Common myeloid progenitor, CD34-positive (primary cell): ENCODE measurements around the gene PDE11A.

Experiments
- CTCF ChIA-PET: fragments of 350-600 bp; sonication (Branson Sonifier 250); formaldehyde crosslinking; loops from one replicate; lab custom pipeline; 2021; ENCODE audit warnings: antibody characterized with exemption; lab: Charles Lee
- POLR2A ChIA-PET: fragments of 350-600 bp; sonication (Branson Sonifier 250); formaldehyde crosslinking; loops from one replicate; lab custom pipeline; 2021; ENCODE audit warnings: antibody characterized with exemption; lab: Charles Lee
- DNase-seq, 3 donors: peaks; one replicate each; pipeline versions ENCODE4 v3.0.0 to v3.0.0-alpha.2; 2013
- H3K27ac ChIP-seq, 2 experiments: 1 replicate in 1 of 2; 2 replicates in 1 of 2; pipeline ENCODE4 v1.7.0; 2013; ENCODE audit warnings: inconsistent platforms in 2 of 2, low read length in 2 of 2, mild to moderate bottlenecking in 2 of 2, low read depth in 1 of 2, moderate library complexity in 1 of 2; ENCODE audit not compliant: severe bottlenecking in 2 of 2, insufficient read depth in 1 of 2, poor library complexity in 1 of 2
- H3K27me3 ChIP-seq, 5 experiments: replicated peaks in 2 of 5; 1 replicate in 3 of 5; 2 replicates in 2 of 5; pipeline versions ENCODE4 v1.6.1 to v1.7.0; 2013; ENCODE audit warnings: low read length in 4 of 5, mild to moderate bottlenecking in 2 of 5, moderate library complexity in 2 of 5, inconsistent platforms in 1 of 5; ENCODE audit not compliant: insufficient read depth in 5 of 5, control insufficient read depth in 4 of 5
- H3K36me3 ChIP-seq, 4 experiments: 1 replicate in 2 of 4; 2 replicates in 2 of 4; pipeline versions ENCODE4 v1.6.1 to v1.7.0; 2013; ENCODE audit warnings: low read length in 3 of 4, control low read depth in 1 of 4, mild to moderate bottlenecking in 1 of 4; ENCODE audit not compliant: control insufficient read depth in 4 of 4, insufficient read depth in 4 of 4
- H3K4me1 ChIP-seq, 4 experiments: 1 replicate in 3 of 4; 2 replicates in 1 of 4; pipeline versions ENCODE4 v1.6.1 to v1.7.1; 2013; ENCODE audit warnings: low read length in 3 of 4, mild to moderate bottlenecking in 3 of 4, control low read depth in 1 of 4, inconsistent platforms in 1 of 4, moderate library complexity in 1 of 4; ENCODE audit not compliant: control insufficient read depth in 4 of 4, insufficient read depth in 4 of 4; ENCODE audit errors: control extremely low read depth in 1 of 4
- H3K4me3 ChIP-seq, 7 experiments: 1 replicate in 4 of 7; 2 replicates in 3 of 7; pipeline versions ENCODE4 v1.5.1 to v1.7.0; 2013; ENCODE audit warnings: mild to moderate bottlenecking in 7 of 7, low read length in 6 of 7, moderate library complexity in 6 of 7, inconsistent platforms in 2 of 7, low read depth in 2 of 7, control low read depth in 1 of 7; ENCODE audit not compliant: insufficient read depth in 4 of 7, control insufficient read depth in 1 of 7; ENCODE audit errors: extremely low read depth in 1 of 7
- H3K9me3 ChIP-seq, 5 experiments: 1 replicate in 4 of 5; 2 replicates in 1 of 5; pipeline versions ENCODE4 v1.6.1 to v1.7.1; 2013; ENCODE audit warnings: low read length in 4 of 5, mild to moderate bottlenecking in 2 of 5, inconsistent platforms in 1 of 5, low read depth in 1 of 5, moderate library complexity in 1 of 5; ENCODE audit not compliant: control insufficient read depth in 4 of 5, insufficient read depth in 2 of 5; ENCODE audit errors: control extremely low read depth in 1 of 5
- WGBS: methylation state at CpG from one replicate; pipeline ENCODE4 v1.1.5; 2013; ENCODE audit not compliant: insufficient coverage; 5-methylcytosine and 5-hydroxymethylcytosine counted together

PDE11A gene

GRCh38 chr2:177738461-177739235 is 333.9 kb downstream of the PDE11A start:
- WGBS = 60% methylated on average over 7 of the region's 7 CpGs
- H3K4me1 ChIP-seq = peaks cover 0 to 14% (median under 1%) of the 10 kb centered on the region in 4 experiments
- CTCF ChIA-PET = interaction anchor here (1.4 to 1.9 kb wide), 3 partner anchors 10 to 24 kb away, joined by 5 to 8 read pairs (median 6); no protein-coding TSS in a partner anchor
- H3K4me3 ChIP-seq = no peak overlapping the region
- H3K27me3 ChIP-seq = no peaks in the 10 kb centered on the region
- peak in 2 of 3 donors; percentile 42 to 65 for DNase-seq
- no peak overlapping the region for H3K27ac ChIP-seq
- POLR2A ChIA-PET = no interaction called here
- H3K9me3 ChIP-seq = peaks cover 0 to 5% (median 2%) of the 10 kb centered on the region in 5 experiments
- no peaks in the 10 kb centered on the region for H3K36me3 ChIP-seq

DNA sequence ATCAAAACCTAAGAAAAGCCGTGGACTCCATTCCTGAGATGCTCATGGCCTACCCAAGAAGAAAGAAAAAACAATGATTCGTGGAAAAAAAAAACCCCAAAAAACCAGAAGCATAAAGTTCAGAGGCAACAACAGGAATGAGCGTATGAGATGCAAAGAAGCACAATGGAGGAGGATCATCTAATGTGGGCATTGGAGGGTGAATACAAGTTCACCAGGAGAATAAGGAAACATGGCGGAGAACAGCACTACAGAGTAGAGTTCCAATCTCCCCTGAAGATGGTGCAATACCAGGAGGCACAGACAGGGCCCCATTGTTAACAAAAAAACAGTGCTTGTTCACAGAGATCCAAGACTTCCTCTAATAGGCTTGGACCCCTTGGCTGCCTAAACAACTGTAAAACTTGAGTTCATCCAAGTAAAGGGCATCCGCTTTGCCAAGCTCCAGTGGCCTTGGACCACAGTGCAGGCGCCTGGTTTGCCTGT is 337.2 kb downstream of the PDE11A start:
- H3K27ac ChIP-seq = no peak overlapping the region
- H3K36me3 ChIP-seq = no peaks in the 10 kb centered on the region
- no peaks in the 10 kb centered on the region for H3K9me3 ChIP-seq
- no peaks in the 10 kb centered on the region for H3K27me3 ChIP-seq
- WGBS = 96% methylated on average over 6 of the region's 6 CpGs
- POLR2A ChIA-PET = no interaction called here
- H3K4me3 ChIP-seq = no peak overlapping the region
- no peak for DNase-seq
- peaks cover 0 to 16% (median under 1%) of the 10 kb centered on the region in 4 experiments for H3K4me1 ChIP-seq
- CTCF ChIA-PET = interaction anchor here (1.2 kb wide), 1 partner anchor 27 kb away, joined by 3 read pairs; no protein-coding TSS in a partner anchor

DNA sequence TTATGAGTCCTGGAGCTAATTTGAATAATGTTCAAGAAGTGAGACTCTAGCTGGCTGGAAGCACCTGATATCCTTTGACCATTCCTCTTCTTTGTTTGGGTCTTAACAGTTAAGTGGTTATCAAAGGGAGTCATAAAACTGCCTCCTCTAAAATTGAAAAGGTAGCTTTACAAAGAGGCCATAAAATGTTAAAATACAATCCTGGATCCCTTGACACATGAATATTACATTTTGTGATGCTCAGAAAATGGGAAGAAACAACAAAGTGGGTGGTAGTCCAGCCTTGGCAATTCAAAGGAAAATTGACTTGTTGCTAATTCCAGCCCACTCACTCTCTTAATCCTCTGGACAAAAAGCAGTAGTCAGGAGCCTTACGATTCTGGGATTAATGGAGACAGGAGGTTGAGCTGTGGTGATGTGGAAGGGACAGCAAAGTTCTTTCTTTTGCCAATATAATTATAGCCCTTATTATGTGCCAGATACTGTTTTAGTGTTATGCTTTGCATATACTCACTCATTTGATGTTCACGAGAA is 339.2 kb downstream of the PDE11A start:
- no peak overlapping the region for H3K27ac ChIP-seq
- H3K27me3 ChIP-seq = peaks cover 0 to 3% (median 0%) of the 10 kb centered on the region in 5 experiments
- DNase-seq = no peak
- peaks cover 0 to 7% (median 0%) of the 10 kb centered on the region in 4 experiments for H3K4me1 ChIP-seq
- no peaks in the 10 kb centered on the region for H3K9me3 ChIP-seq
- WGBS = no CpG with 5 or more reads among the region's 2 CpGs
- no peaks in the 10 kb centered on the region for H3K36me3 ChIP-seq
- CTCF ChIA-PET = no interaction called here
- no peak overlapping the region for H3K4me3 ChIP-seq
- POLR2A ChIA-PET = no interaction called here

- peaks cover 0 to 3% (median 0%) of the 10 kb centered on the region in 5 experiments for H3K27me3 ChIP-seq
- H3K9me3 ChIP-seq = no peaks in the 10 kb centered on the region
- peaks cover 0 to 4% (median 0%) of the 10 kb centered on the region in 4 experiments for H3K4me1 ChIP-seq
- H3K36me3 ChIP-seq = no peaks in the 10 kb centered on the region
- POLR2A ChIA-PET = interaction anchor here (1.0 kb wide), 1 partner anchor 11 kb away, joined by 3 read pairs; no protein-coding TSS in a partner anchor
- no peak overlapping the region for H3K4me3 ChIP-seq
- H3K27ac ChIP-seq = no peak overlapping the region
- no CpG with 5 or more reads among the region's 3 CpGs for WGBS
- CTCF ChIA-PET = interaction anchor here (2.0 kb wide), 1 partner anchor 9 kb away, joined by 6 read pairs; no protein-coding TSS in a partner anchor
- DNase-seq = no peak
Measured at GRCh38 chr2:177731384-177731783, 341.2 kb downstream of the PDE11A start.

DNA sequence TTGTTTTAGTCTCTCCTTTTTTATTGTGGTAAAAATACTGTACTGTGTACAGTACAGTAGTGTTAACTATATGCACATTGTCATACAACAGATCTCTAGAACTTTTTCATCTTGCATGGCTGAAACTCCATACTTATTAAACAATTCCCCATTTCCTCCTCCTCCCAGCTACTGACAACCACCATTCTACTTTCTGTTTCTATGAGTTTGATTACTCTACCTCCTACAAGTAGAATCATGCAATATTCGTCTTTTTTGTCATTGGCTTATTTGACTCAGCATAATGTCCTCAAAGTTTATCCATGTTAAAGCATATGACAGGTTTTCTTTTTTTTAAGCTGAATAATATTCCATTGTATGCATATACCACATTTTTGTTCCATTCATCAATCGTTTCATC is 341.8 kb downstream of the PDE11A start:
- no CpG with 5 or more reads among the region's 2 CpGs for WGBS
- POLR2A ChIA-PET = interaction anchor here (1.0 kb wide), 1 partner anchor 12 kb away, joined by 3 read pairs; no protein-coding TSS in a partner anchor
- CTCF ChIA-PET = interaction anchor here (2.0 kb wide), 1 partner anchor 10 kb away, joined by 6 read pairs; no protein-coding TSS in a partner anchor

GRCh38 chr2:177730363-177730762 is 342.2 kb downstream of the PDE11A start:
- H3K27ac ChIP-seq = no peak overlapping the region
- no CpG with 5 or more reads among the region's 3 CpGs for WGBS
- H3K4me1 ChIP-seq = peaks cover 0 to 4% (median 0%) of the 10 kb centered on the region in 4 experiments
- peaks cover 0 to 3% (median 0%) of the 10 kb centered on the region in 5 experiments for H3K27me3 ChIP-seq
- CTCF ChIA-PET = interaction anchor here (2.0 kb wide), 1 partner anchor 10 kb away, joined by 6 read pairs; no protein-coding TSS in a partner anchor
- H3K4me3 ChIP-seq = no peak overlapping the region
- POLR2A ChIA-PET = interaction anchor here (1.0 kb wide), 1 partner anchor 12 kb away, joined by 3 read pairs; no protein-coding TSS in a partner anchor
- H3K36me3 ChIP-seq = no peaks in the 10 kb centered on the region
- DNase-seq = no peak
- no peaks in the 10 kb centered on the region for H3K9me3 ChIP-seq

More for the DNA sequence above, 341.8 kb downstream of the PDE11A start:
- H3K9me3 ChIP-seq = no peaks in the 10 kb centered on the region
- peaks cover 0 to 4% (median 0%) of the 10 kb centered on the region in 4 experiments for H3K4me1 ChIP-seq
- H3K27ac ChIP-seq = no peak overlapping the region
- no peak for DNase-seq
- H3K27me3 ChIP-seq = peaks cover 0 to 3% (median 0%) of the 10 kb centered on the region in 5 experiments
- H3K36me3 ChIP-seq = no peaks in the 10 kb centered on the region
- no peak overlapping the region for H3K4me3 ChIP-seq
